CD4-positive, CD25-positive, alpha-beta regulatory T cell (primary cell): ENCODE data around the gene BDKRB2. TPM values are rescaled to one million over a fixed set of nuclear protein-coding genes. Genes with fewer than 3 reads are reported as not detected.
"Not testable (repeated sequence)": the region's sequence is repeated elsewhere in the genome, so short reads cannot be mapped to it uniquely, and the experiment has no call there.

Source experiments
- ATAC-seq, 2 donors: fragments of 150-1000 bp; cut with Tn5 transposase; one replicate each; pipeline ENCODE4 v1.10.0; 2021; ENCODE audit warnings: low read depth in 2 of 2, moderate number of reproducible peaks in 2 of 2, moderate library complexity in 1 of 2
- DNase-seq, 3 donors: peaks; one replicate each; pipeline versions ENCODE4 v3.0.0 to v3.0.0-alpha.2; 2012 to 2022; ENCODE audit warnings: mixed read lengths in 1 of 3
- H3K27ac ChIP-seq: one replicate; pipeline ENCODE4 v1.7.0; 2013; ENCODE audit warnings: mild to moderate bottlenecking, low read length; ENCODE audit not compliant: insufficient read depth, poor library complexity, severe bottlenecking
- H3K27me3 ChIP-seq: one replicate; pipeline ENCODE4 v1.7.0; 2013; ENCODE audit warnings: low read length; ENCODE audit not compliant: control insufficient read depth, insufficient read depth
- H3K36me3 ChIP-seq: one replicate; pipeline ENCODE4 v1.7.0; 2013; ENCODE audit warnings: mild to moderate bottlenecking, low read length, moderate library complexity; ENCODE audit not compliant: control insufficient read depth, insufficient read depth
- H3K4me1 ChIP-seq: 2 replicates; pipeline ENCODE4 v1.7.0; 2013; ENCODE audit warnings: mild to moderate bottlenecking, low read length; ENCODE audit not compliant: insufficient read depth, control insufficient read depth, poor library complexity, severe bottlenecking
- H3K4me3 ChIP-seq: one replicate; pipeline ENCODE4 v1.7.0; 2013; ENCODE audit warnings: low read depth, mild to moderate bottlenecking, low read length, moderate library complexity
- H3K9me3 ChIP-seq, 2 experiments: 1 replicate in 1 of 2; 2 replicates in 1 of 2; pipeline ENCODE4 v1.7.0; 2013; ENCODE audit warnings: low read length in 2 of 2, mild to moderate bottlenecking in 1 of 2, moderate library complexity in 1 of 2; ENCODE audit not compliant: control insufficient read depth in 2 of 2
- H3K27ac Mint-ChIP-seq, 3 donors: one replicate each; pipeline ENCODE4 v1.8.0; 2020 to 2022; ENCODE audit warnings: mild to moderate bottlenecking in 3 of 3, mixed read lengths in 3 of 3, moderate library complexity in 2 of 3
- H3K27me3 Mint-ChIP-seq: one replicate; pipeline ENCODE4 v1.8.0; 2022; ENCODE audit warnings: mild to moderate bottlenecking, mixed read lengths
- H3K36me3 Mint-ChIP-seq: one replicate; pipeline ENCODE4 v1.8.0; 2020; ENCODE audit warnings: mixed read lengths
- H3K4me1 Mint-ChIP-seq, 4 donors: one replicate each; pipeline ENCODE4 v1.8.0; 2020 to 2022; ENCODE audit warnings: mixed read lengths in 4 of 4, mild to moderate bottlenecking in 1 of 4
- H3K4me3 Mint-ChIP-seq, 4 donors: one replicate each; pipeline ENCODE4 v1.8.0; 2020 to 2022; ENCODE audit warnings: mild to moderate bottlenecking in 4 of 4, mixed read lengths in 4 of 4, moderate library complexity in 3 of 4
- H3K9me3 Mint-ChIP-seq, 7 donors: one replicate each; pipeline ENCODE4 v1.8.0; 2020 to 2022; ENCODE audit warnings: mixed read lengths in 7 of 7, mild to moderate bottlenecking in 3 of 7, moderate library complexity in 2 of 7
- polyA plus RNA-seq, 4 donors: library from polyadenylated mRNA; unstranded; fragments of 300-500 nt; fragmentation: Illumina TruSeq; gene quantifications; one replicate each; pipeline ENCODE4 v1.2.3, GENCODE V29; 2021
- total RNA-seq: library from RNA; stranded (reverse); gene quantifications from one replicate; pipeline ENCODE4 v1.2.3, GENCODE V29; 2022

The BDKRB2 gene
- total and polyA plus RNA-seq, 5 donors from 2014 or later = not detected

- ATAC-seq (no peak), DNase-seq (no peak)
- H3K36me3 Mint-ChIP-seq = no peaks in the 10 kb centered on the region
- Histone ChIP-seq H3K9me3 (no peaks in the 10 kb centered on the region), H3K4me1 (no peaks in the 10 kb centered on the region), H3K4me3 (no peak overlapping the region), H3K27ac (no peak overlapping the region), H3K27me3 (no peaks in the 10 kb centered on the region), H3K36me3 (no peaks in the 10 kb centered on the region)
- no peaks in the 10 kb centered on the region for H3K4me1 Mint-ChIP-seq
- peaks cover 11% of the 10 kb centered on the region for H3K27me3 Mint-ChIP-seq
- H3K4me3 Mint-ChIP-seq = no peak overlapping the region
- no peak overlapping the region for H3K27ac Mint-ChIP-seq
- H3K9me3 Mint-ChIP-seq = no peaks in the 10 kb centered on the region
These were observed 33.0 kb downstream of the BDKRB2 start for GRCh38 chr14:96237641-96238040.

GRCh38 chr14:96238676-96239265 is 34.1 kb downstream of the BDKRB2 start:
- Histone ChIP-seq H3K27ac (no peak overlapping the region), H3K9me3 (no peaks in the 10 kb centered on the region), H3K36me3 (no peaks in the 10 kb centered on the region), H3K27me3 (no peaks in the 10 kb centered on the region), H3K4me3 (no peak overlapping the region), H3K4me1 (no peaks in the 10 kb centered on the region)
- DNase-seq (no peak), ATAC-seq (no peak)
- Mint-ChIP-seq H3K9me3 (peaks cover 0 to 1% (median 0%) of the 10 kb centered on the region in 7 donors), H3K36me3 (no peaks in the 10 kb centered on the region), H3K4me3 (no peak overlapping the region), H3K4me1 (no peaks in the 10 kb centered on the region), H3K27me3 (peaks cover 13% of the 10 kb centered on the region), H3K27ac (no peak overlapping the region)

- Mint-ChIP-seq H3K27me3 (peaks cover 13% of the 10 kb centered on the region), H3K36me3 (no peaks in the 10 kb centered on the region)
These were observed 35.1 kb downstream of the BDKRB2 start for GRCh38 chr14:96239711-96240141.

GRCh38 chr14:96240641-96241040 is 36.0 kb downstream of the BDKRB2 start:
- Mint-ChIP-seq H3K36me3 (no peaks in the 10 kb centered on the region), H3K27ac (no peak overlapping the region), H3K4me1 (no peaks in the 10 kb centered on the region), H3K27me3 (peaks cover 11% of the 10 kb centered on the region), H3K9me3 (peaks cover 0 to 2% (median 0%) of the 10 kb centered on the region in 7 donors), H3K4me3 (no peak overlapping the region)
- Histone ChIP-seq H3K4me3 (no peak overlapping the region), H3K27me3 (no peaks in the 10 kb centered on the region), H3K36me3 (no peaks in the 10 kb centered on the region), H3K4me1 (no peaks in the 10 kb centered on the region), H3K27ac (no peak overlapping the region), H3K9me3 (no peaks in the 10 kb centered on the region)
- DNase-seq (no peak), ATAC-seq (no peak)

More at GRCh38 chr14:96239711-96240141, 35.1 kb downstream of the BDKRB2 start:
- no peak overlapping the region for H3K4me3 ChIP-seq
- H3K36me3 ChIP-seq = no peaks in the 10 kb centered on the region
- H3K27ac ChIP-seq = no peak overlapping the region
- no peak overlapping the region for H3K4me3 Mint-ChIP-seq
- no peaks in the 10 kb centered on the region for H3K4me1 ChIP-seq
- no peak overlapping the region for H3K27ac Mint-ChIP-seq
- no peaks in the 10 kb centered on the region for H3K9me3 ChIP-seq
- H3K27me3 ChIP-seq = no peaks in the 10 kb centered on the region
- peaks cover 0 to 1% (median 0%) of the 10 kb centered on the region in 7 donors for H3K9me3 Mint-ChIP-seq
- no peaks in the 10 kb centered on the region for H3K4me1 Mint-ChIP-seq
- ATAC-seq (no peak), DNase-seq (no peak)

DNA sequence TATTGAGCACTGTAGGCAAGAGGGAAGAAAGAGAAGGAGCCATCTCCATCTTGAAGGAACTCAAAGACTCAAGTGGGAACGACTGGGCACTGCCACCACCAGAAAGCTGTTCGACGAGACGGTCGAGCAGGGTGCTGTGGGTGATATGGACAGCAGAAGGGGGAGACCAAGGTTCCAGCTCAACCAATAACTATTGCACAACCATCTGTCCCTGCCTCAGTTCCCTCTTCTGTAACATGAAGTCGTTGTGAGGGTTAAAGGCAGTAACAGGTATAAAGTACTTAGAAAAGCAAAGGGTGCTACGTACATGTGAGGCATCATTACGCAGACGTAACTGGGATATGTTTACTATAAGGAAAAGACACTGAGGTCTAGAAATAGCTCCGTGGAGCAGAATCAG is 37.5 kb downstream of the BDKRB2 start:
- Histone ChIP-seq H3K27ac (no peak overlapping the region), H3K27me3 (no peaks in the 10 kb centered on the region), H3K4me3 (no peak overlapping the region), H3K36me3 (no peaks in the 10 kb centered on the region), H3K4me1 (no peaks in the 10 kb centered on the region), H3K9me3 (no peaks in the 10 kb centered on the region)
- peaks cover 11% of the 10 kb centered on the region for H3K27me3 Mint-ChIP-seq
- DNase-seq (no peak), ATAC-seq (no peak)
- peaks cover 0 to 2% (median 0%) of the 10 kb centered on the region in 7 donors for H3K9me3 Mint-ChIP-seq
- no peak overlapping the region for H3K4me3 Mint-ChIP-seq
- no peaks in the 10 kb centered on the region for H3K4me1 Mint-ChIP-seq
- no peak overlapping the region for H3K27ac Mint-ChIP-seq
- H3K36me3 Mint-ChIP-seq = no peaks in the 10 kb centered on the region

DNA sequence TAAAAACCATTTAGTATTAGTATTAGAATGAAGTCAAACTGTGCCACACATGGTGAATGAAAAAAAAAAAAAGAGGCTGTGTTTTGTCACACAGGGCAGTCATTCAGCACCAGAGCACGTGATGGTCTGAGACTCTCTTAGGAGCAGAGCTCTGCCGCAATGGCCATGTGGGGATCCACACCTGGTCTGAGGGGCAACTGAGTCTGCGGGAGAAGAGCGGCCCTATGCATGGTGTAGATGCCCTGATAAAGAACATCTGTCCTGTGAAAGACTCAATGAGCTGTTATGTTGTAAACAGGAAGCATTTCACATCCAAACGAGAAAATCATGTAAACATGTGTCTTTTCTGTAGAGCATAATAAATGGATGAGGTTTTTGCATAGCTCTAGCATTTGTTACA is 39.1 kb downstream of the BDKRB2 start:
- H3K4me3 ChIP-seq = no peak overlapping the region
- Mint-ChIP-seq H3K4me1 (no peaks in the 10 kb centered on the region), H3K27me3 (peaks cover 11% of the 10 kb centered on the region), H3K36me3 (no peaks in the 10 kb centered on the region), H3K9me3 (peaks cover 0 to 2% (median 0%) of the 10 kb centered on the region in 7 donors), H3K27ac (no peak overlapping the region), H3K4me3 (no peak overlapping the region)
- no peak overlapping the region for H3K27ac ChIP-seq
- no peak for ATAC-seq
- no peaks in the 10 kb centered on the region for H3K4me1 ChIP-seq
- H3K9me3 ChIP-seq = no peaks in the 10 kb centered on the region
- H3K27me3 ChIP-seq = no peaks in the 10 kb centered on the region
- DNase-seq = no peak
- no peaks in the 10 kb centered on the region for H3K36me3 ChIP-seq

DNA sequence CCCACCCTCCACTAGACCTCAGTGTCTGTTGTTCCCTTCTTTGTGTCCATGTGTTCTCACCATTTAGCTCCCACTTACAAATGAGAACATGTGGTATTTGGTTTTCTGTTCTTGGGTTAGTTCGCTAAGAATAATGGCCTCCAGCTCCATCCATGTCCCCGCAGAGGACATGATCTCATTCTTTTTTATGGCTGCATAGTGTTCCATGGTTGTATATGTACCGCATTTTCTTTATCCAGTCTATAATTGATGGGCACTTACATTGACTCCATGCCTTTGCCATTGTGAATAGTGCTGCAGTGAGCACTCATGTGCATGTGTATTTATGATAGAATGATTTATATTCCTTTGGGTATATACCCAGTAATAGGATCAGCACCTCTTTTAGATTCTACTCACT is 40.4 kb downstream of the BDKRB2 start:
- not testable (repeated sequence) for ATAC-seq, H3K4me3 ChIP-seq, H3K9me3 ChIP-seq, H3K36me3 ChIP-seq, H3K4me3 Mint-ChIP-seq, H3K27ac Mint-ChIP-seq, H3K9me3 Mint-ChIP-seq, DNase-seq, H3K27ac ChIP-seq, H3K36me3 Mint-ChIP-seq, H3K4me1 ChIP-seq, H3K27me3 ChIP-seq, H3K4me1 Mint-ChIP-seq
- peaks cover 10% of the 10 kb centered on the region for H3K27me3 Mint-ChIP-seq

GRCh38 chr14:96245710-96246538 is 41.3 kb downstream of the BDKRB2 start:
- Histone ChIP-seq H3K9me3 (no peaks in the 10 kb centered on the region), H3K27me3 (no peaks in the 10 kb centered on the region), H3K4me1 (no peaks in the 10 kb centered on the region), H3K36me3 (no peaks in the 10 kb centered on the region), H3K27ac (no peak overlapping the region), H3K4me3 (no peak overlapping the region)
- no peaks in the 10 kb centered on the region for H3K4me1 Mint-ChIP-seq
- no peak for DNase-seq
- no peak overlapping the region for H3K4me3 Mint-ChIP-seq
- H3K27ac Mint-ChIP-seq = no peak overlapping the region
- ATAC-seq = no peak
- peaks cover 15% of the 10 kb centered on the region for H3K27me3 Mint-ChIP-seq
- peaks cover 0 to 2% (median 0%) of the 10 kb centered on the region in 7 donors for H3K9me3 Mint-ChIP-seq
- H3K36me3 Mint-ChIP-seq = no peaks in the 10 kb centered on the region
